ENCODE measurements around the gene PROSER2. TPM values are rescaled to one million over a fixed set of nuclear protein-coding genes. Genes with fewer than 3 reads are reported as not detected.

Gene PROSER2
- total RNA-seq, 2 donors from 2014 or later: 6.2 to 9.5 TPM

GRCh38 chr10:11913079-11913641 lies 90.0 kb downstream of the PROSER2 start:
- no peaks in the 10 kb centered on the region for H3K27me3 ChIP-seq (replicated peaks; ENCODE audit: insufficient read depth)
- H3K4me3 ChIP-seq: no peak overlapping the region
- ATAC-seq (ENCODE audit: insufficient number of reproducible peaks, low FRiP score, low read depth): no peak
- no peaks in the 10 kb centered on the region for H3K36me3 ChIP-seq
- H3K4me1 ChIP-seq (ENCODE audit: control insufficient read depth in 1 of 2, low read depth in 2 of 2): no peaks in the 10 kb centered on the region
- no peak for DNase-seq (ENCODE audit: low spot score)
- no peaks in the 10 kb centered on the region for H3K9me3 ChIP-seq
- H3K27ac ChIP-seq: no peak overlapping the region
- no peak for TF ChIP-seq CTCF (IDR thresholded peaks at IDR 0.05)

GRCh38 chr10:11918384-11918783 lies 95.2 kb downstream of the PROSER2 start:
- H3K27me3 ChIP-seq (replicated peaks; ENCODE audit: insufficient read depth): no peaks in the 10 kb centered on the region
- no peak for TF ChIP-seq CTCF (IDR thresholded peaks at IDR 0.05)
- no peak for ATAC-seq (ENCODE audit: insufficient number of reproducible peaks, low FRiP score, low read depth)

GRCh38 chr10:11919271-11919670 lies 96.1 kb downstream of the PROSER2 start:
- Histone ChIP-seq H3K36me3 (peaks cover 16% of the 10 kb centered on the region), H3K27me3 (replicated peaks; ENCODE audit: insufficient read depth) (no peaks in the 10 kb centered on the region), H3K4me3 (no peak overlapping the region), H3K9me3 (no peaks in the 10 kb centered on the region), H3K27ac (no peak overlapping the region), H3K4me1 (ENCODE audit: control insufficient read depth in 1 of 2, low read depth in 2 of 2) (no peaks in the 10 kb centered on the region)
- ATAC-seq (ENCODE audit: insufficient number of reproducible peaks, low FRiP score, low read depth): no peak
- no peak for TF ChIP-seq CTCF (IDR thresholded peaks at IDR 0.05)
- DNase-seq (ENCODE audit: low spot score): no peak

More at GRCh38 chr10:11918384-11918783, 95.2 kb downstream of the PROSER2 start:
- Histone ChIP-seq H3K4me3 (no peak overlapping the region), H3K36me3 (peaks cover 16% of the 10 kb centered on the region), H3K27ac (no peak overlapping the region), H3K4me1 (ENCODE audit: control insufficient read depth in 1 of 2, low read depth in 2 of 2) (no peaks in the 10 kb centered on the region), H3K9me3 (no peaks in the 10 kb centered on the region)
- no peak for DNase-seq (ENCODE audit: low spot score)

Other genes with a start within 250 kb of the PROSER2 start
- 10 to 100 TPM in 1 of 2 donors, 1 to 10 TPM in 1; 9.5 to 15.0 TPM for gene USP6NL, start 211.7 kb upstream of the PROSER2 start, total RNA-seq
- 10 to 100 TPM; 12.2 to 21.2 TPM for gene ECHDC3, start 81.0 kb upstream of the PROSER2 start, total RNA-seq
- gene UPF2, start 219.5 kb downstream of the PROSER2 start, total RNA-seq: 10 to 100 TPM; 10.6 to 26.0 TPM
- gene DHTKD1, start 245.6 kb downstream of the PROSER2 start, total RNA-seq: 10 to 100 TPM; 12.4 to 14.5 TPM